ENCODE data around the gene FUS. TPM values are rescaled to one million over a fixed set of nuclear protein-coding genes. Genes with fewer than 3 reads are reported as not detected.
A peak's percentile ranks its signal among the peaks of the same experiment; 100 is the strongest.

Gene FUS
- total and polyA plus RNA-seq, 9 of the 15 experiments (the other 6 are each of a cell fraction or from before 2014, with no cell fraction given): 43.9 to 575 (median 87.2) TPM

DNA sequence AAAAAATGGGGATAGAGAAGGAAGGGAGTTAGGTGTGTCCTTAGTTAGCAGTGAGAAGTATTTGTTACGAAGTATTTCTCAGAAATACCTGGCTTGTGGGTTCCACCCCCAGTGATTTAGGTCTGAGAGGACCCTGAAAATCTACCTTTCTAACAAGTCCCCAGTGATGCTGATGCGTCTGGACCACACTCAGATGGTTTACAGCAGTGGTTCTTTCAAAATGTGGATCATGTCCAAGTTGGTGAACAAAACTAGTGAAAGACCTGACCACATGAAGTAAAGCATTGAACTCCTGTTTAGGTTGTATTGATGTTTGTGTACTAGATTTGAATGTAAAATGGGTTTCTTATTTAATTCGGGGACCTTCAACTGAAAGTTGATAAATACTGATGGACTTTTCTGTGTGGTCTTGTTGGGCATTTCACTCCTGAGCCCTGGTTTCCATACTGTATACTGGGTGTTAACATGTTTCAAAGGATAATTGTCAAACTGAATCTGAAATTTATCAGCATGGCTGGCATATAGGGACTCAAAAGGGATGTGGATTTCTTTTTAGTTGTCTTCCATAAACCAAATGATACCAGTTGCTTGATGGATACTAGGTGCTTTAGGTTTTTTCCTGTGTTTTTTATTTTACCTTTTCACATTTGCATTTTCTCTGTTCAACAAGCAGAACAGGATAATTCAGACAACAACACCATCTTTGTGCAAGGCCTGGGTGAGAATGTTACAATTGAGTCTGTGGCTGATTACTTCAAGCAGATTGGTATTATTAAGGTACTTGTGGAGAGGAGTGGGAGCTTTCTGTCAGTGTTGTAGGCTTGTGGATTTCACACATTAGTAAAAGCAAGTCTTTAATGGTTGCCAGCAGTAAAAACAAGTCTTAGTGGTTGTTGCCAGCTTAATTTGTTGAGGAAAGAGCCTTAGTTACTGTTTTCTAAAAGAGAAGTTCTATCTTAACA is 8.8 kb downstream of the FUS start (continued):
- TF ChIP-seq SUPT5H (IDR thresholded peaks at IDR 0.05): peak; percentile 30; the same call in 1 of the 2 replicates
- TF ChIP-seq SMARCA4 (IDR thresholded peaks at IDR 0.05): no peak
- no peak for TF ChIP-seq HNRNPL (IDR thresholded peaks at IDR 0.05; ENCODE audit: low read depth, low read length)

DNA sequence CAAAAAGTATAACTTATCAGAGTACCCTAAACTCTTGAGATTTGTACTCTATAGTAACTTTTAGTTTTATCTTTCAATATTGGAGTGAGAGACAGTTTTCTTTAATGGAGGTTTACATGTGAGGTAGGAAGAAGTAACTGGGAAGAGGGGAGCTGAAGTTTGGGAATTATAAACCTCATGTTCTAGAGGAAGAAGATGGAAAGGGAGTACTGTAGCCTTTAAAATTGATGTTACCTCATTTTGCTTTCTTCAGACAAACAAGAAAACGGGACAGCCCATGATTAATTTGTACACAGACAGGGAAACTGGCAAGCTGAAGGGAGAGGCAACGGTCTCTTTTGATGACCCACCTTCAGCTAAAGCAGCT is 9.5 kb downstream of the FUS start:
- H3K27ac ChIP-seq (ENCODE audit: extremely low read depth, low read depth, low read length): no peak overlapping the region
- CTCF ChIA-PET (ENCODE audit: low intra/inter-chr PET ratio): no interaction called here
- no peaks in the 10 kb centered on the region for H3K9me3 ChIP-seq (replicated peaks; ENCODE audit: control insufficient read depth, insufficient read depth, low read depth, low read length)
- H3K9ac ChIP-seq (ENCODE audit: insufficient read depth in 1 of 2, low read depth in 2 of 2, low read length in 2 of 2): no peak overlapping the region
- H2AFZ ChIP-seq (ENCODE audit: low read depth, low read length): no peak overlapping the region
- H4K20me1 ChIP-seq (replicated peaks; ENCODE audit: control insufficient read depth, insufficient read depth, low read length): peaks cover 17% of the 10 kb centered on the region
- POLR2A ChIA-PET: interaction anchor here (0.6 to 8.2 kb wide), 10 partner anchors 9 to 127 kb away, joined by 3 to 63 read pairs (median 4); partner anchors contain the start of genes FUS, KAT8, PYCARD and TRIM72
- peaks cover 0 to 3% of the 10 kb centered on the region in 2 experiments; a peak in 2 of 5 replicates for H3K4me1 ChIP-seq (replicated peaks in 1 of 2; ENCODE audit: control insufficient read depth in 2 of 2, insufficient read depth in 2 of 2, low read length in 2 of 2)
- H3K79me2 ChIP-seq (ENCODE audit: control insufficient read depth, insufficient read depth, low read length): peaks cover 60% of the 10 kb centered on the region
- in situ Hi-C loops (cut with MboI) (no loop called here), intact Hi-C loops (cut with micrococcal nuclease) (loop anchor here (10.0 kb wide), 1 partner anchor 255 kb away; the partner anchor contains the start of gene ZNF843)
- no peaks in the 10 kb centered on the region for H3K27me3 ChIP-seq (ENCODE audit: control insufficient read depth in 2 of 2, insufficient read depth in 2 of 2, low read length in 2 of 2)
- DNase-seq (ENCODE audit: extremely low read depth in 1 of 4, low spot score in 3 of 4) (peak in 1 of 4 experiments; percentile 4), ATAC-seq (no peak), FAIRE-seq (no peak)
- no peak overlapping the region for H3K4me2 ChIP-seq (ENCODE audit: insufficient read depth, low read length)
- peaks cover 99% of the 10 kb centered on the region for H3K36me3 ChIP-seq (ENCODE audit: control insufficient read depth, insufficient read depth, low read length)
- WGBS (ENCODE audit: insufficient coverage, low coverage, missing lambda C conversion rate): 95% methylated on average over 2 of the region's 2 CpGs
- peaks cover 3% of the 10 kb centered on the region for H3K9me1 ChIP-seq (ENCODE audit: control insufficient read depth, insufficient read depth, low read length)
- no peak overlapping the region for H3K4me3 ChIP-seq
- BruUV-seq (replicated peaks): no TSS peak
- TF ChIP-seq, protein P1, sequence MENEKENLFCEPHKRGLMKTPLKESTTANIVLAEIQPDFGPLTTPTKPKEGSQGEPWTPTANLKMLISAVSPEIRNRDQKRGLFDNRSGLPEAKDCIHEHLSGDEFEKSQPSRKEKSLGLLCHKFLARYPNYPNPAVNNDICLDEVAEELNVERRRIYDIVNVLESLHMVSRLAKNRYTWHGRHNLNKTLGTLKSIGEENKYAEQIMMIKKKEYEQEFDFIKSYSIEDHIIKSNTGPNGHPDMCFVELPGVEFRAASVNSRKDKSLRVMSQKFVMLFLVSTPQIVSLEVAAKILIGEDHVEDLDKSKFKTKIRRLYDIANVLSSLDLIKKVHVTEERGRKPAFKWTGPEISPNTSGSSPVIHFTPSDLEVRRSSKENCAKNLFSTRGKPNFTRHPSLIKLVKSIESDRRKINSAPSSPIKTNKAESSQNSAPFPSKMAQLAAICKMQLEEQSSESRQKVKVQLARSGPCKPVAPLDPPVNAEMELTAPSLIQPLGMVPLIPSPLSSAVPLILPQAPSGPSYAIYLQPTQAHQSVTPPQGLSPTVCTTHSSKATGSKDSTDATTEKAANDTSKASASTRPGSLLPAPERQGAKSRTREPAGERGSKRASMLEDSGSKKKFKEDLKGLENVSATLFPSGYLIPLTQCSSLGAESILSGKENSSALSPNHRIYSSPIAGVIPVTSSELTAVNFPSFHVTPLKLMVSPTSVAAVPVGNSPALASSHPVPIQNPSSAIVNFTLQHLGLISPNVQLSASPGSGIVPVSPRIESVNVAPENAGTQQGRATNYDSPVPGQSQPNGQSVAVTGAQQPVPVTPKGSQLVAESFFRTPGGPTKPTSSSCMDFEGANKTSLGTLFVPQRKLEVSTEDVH (IDR thresholded peaks at IDR 0.05; ENCODE audit: low read depth, partially characterized antibody): peak; percentile 21
- TF ChIP-seq RBM39 (optimal IDR thresholded peaks at IDR 0.05; ENCODE audit: low read depth, low read length) (peak; percentile 9), SRSF9 (IDR thresholded peaks at IDR 0.05; ENCODE audit: borderline replicate concordance, low read depth, low read length) (no peak), ZBTB8A (IDR thresholded peaks at IDR 0.05; ENCODE audit: partially characterized antibody) (no peak), CHD4 (IDR thresholded peaks at IDR 0.05; ENCODE audit: insufficient read depth, insufficient replicate concordance, low read depth, low read length, poor library complexity, severe bottlenecking) (no peak), SMAD3 (CRISPR knock-in tag; conservative IDR thresholded peaks at IDR 0.05) (0 out of 2 replicates have a peak, but pooled peaks have one; percentile 30), POLR2AphosphoS5 (IDR thresholded peaks at IDR 0.05; ENCODE audit: control insufficient read depth, insufficient read depth, low read depth, low read length) (0 out of 2 replicates have a peak, but pooled peaks have one; percentile 22), EP300 (IDR thresholded peaks at IDR 0.05; ENCODE audit: low read length) (no peak), NCOA1 (IDR thresholded peaks at IDR 0.05; ENCODE audit: low read depth) (no peak), TEAD1 (CRISPR knock-in tag; IDR thresholded peaks at IDR 0.05) (0 out of 4 replicates have a peak, but pooled peaks of 1 of the 2 experiments have one; percentile 15)
- TF ChIP-seq, protein P2, sequence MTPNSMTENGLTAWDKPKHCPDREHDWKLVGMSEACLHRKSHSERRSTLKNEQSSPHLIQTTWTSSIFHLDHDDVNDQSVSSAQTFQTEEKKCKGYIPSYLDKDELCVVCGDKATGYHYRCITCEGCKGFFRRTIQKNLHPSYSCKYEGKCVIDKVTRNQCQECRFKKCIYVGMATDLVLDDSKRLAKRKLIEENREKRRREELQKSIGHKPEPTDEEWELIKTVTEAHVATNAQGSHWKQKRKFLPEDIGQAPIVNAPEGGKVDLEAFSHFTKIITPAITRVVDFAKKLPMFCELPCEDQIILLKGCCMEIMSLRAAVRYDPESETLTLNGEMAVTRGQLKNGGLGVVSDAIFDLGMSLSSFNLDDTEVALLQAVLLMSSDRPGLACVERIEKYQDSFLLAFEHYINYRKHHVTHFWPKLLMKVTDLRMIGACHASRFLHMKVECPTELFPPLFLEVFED (CRISPR knock-in tag; conservative IDR thresholded peaks at IDR 0.05): peak; percentile 31; the same call in 1 of the 2 replicates
